Right cardiac atrium (tissue), 5 donors: ENCODE measurements around the gene EXOC2. TPM values are rescaled to one million over a fixed set of nuclear protein-coding genes. Genes with fewer than 3 reads are reported as not detected.
A peak's percentile ranks its signal among the peaks of the same experiment; 100 is the strongest.

Experiments used
- ATAC-seq, 2 donors: fragments of 200-7000 bp; cut with Tn5 transposase; one replicate each; pipeline versions ENCODE4 v1.8.0 to v1.9.1; 2020; ENCODE audit warnings: moderate library complexity in 2 of 2, mild to moderate bottlenecking in 1 of 2
- DNase-seq, 3 donors: peaks; one replicate each; pipeline ENCODE4 v3.0.0-alpha.2; 2020
- H3K27ac ChIP-seq: one replicate; pipeline ENCODE4 v1.5.1; 2013; ENCODE audit warnings: mild to moderate bottlenecking, low read length, control low read depth, moderate library complexity
- H3K27me3 ChIP-seq: one replicate; pipeline ENCODE4 v1.6.1; 2013; ENCODE audit not compliant: control insufficient read depth, insufficient read depth
- H3K4me1 ChIP-seq: one replicate; pipeline ENCODE4 v1.6.1; 2013; ENCODE audit warnings: low read length; ENCODE audit not compliant: control insufficient read depth, insufficient read depth
- H3K4me3 ChIP-seq: one replicate; pipeline ENCODE4 v1.5.1; 2013; ENCODE audit warnings: low read length, control low read depth
- H3K9me3 ChIP-seq: one replicate; pipeline ENCODE4 v1.6.1; 2013; ENCODE audit warnings: low read length; ENCODE audit not compliant: control insufficient read depth
- WGBS: extraction: QIAGEN DNeasy Blood & Tissue Kit; methylation state at CpG from one replicate; pipeline ENCODE4 v1.1.7; 2013; 5-methylcytosine and 5-hydroxymethylcytosine counted together
- intact Hi-C, 4 donors: fragments of 100-400 bp; cut with DNase I; formaldehyde crosslinking; loops; one replicate each; pipeline versions ENCODE4 v1.11.0 to v1.14.0; 2022 to 2023
- long read RNA-seq, 4 donors: library from polyadenylated mRNA; unstranded; transcript quantifications; one replicate each; pipeline ENCODE4 v2.0.0, GENCODE V29; 2020 to 2021
- polyA plus RNA-seq: library from polyadenylated mRNA; stranded (reverse); fragments of 200-250 nt; gene quantifications from one replicate; pipeline ENCODE4 v1.2.3, GENCODE V29; 2013
- total RNA-seq, 4 donors: library from RNA; stranded (reverse); fragmentation: NEBNext Ultra II Directional; extraction: Animal tissue kit (Norgen Biotek cat#: 25700); gene quantifications; one replicate each; pipeline ENCODE4 v1.2.1, GENCODE V29; 2021
- donor health status: healthy with polysubstance abuse.
- donor health status: DM: no; HTN: yes; CAD: no.
- donor health status: DM: no; HTN: no; CAD: no.
- donor health status: DM: no; HTN: yes; CAD: no; lungs with severe emphysema.
- donor health status: DM: yes; HTN: yes; CAD: no.

Gene EXOC2
- 10 to 100 TPM; 12.9 to 17.9 (median 14.8) TPM for total RNA-seq
- polyA plus RNA-seq = 7.9 TPM
- long read RNA-seq, donor 1, full-length matches to known transcripts = 32 of 46 reads
- long read RNA-seq, donor 1, partial matches to known transcripts = 3 of 46 reads
- long read RNA-seq, donor 1, other reads (novel, unspliced or antisense) = 11 of 46 reads
- long read RNA-seq, donor 2, full-length matches to known transcripts = 20 of 35 reads
- long read RNA-seq, donor 2, partial matches to known transcripts = 4 of 35 reads
- long read RNA-seq, donor 2, other reads (novel, unspliced or antisense) = 11 of 35 reads
- long read RNA-seq, donor 3, full-length matches to known transcripts = 79 of 170 reads
- long read RNA-seq, donor 3, partial matches to known transcripts = 9 of 170 reads
- long read RNA-seq, donor 3, other reads (novel, unspliced or antisense) = 82 of 170 reads
- long read RNA-seq, donor 4, full-length matches to known transcripts = 23 of 33 reads
- long read RNA-seq, donor 4, partial matches to known transcripts = 3 of 33 reads
- long read RNA-seq, donor 4, other reads (novel, unspliced or antisense) = 7 of 33 reads

GRCh38 chr6:692858-693722 is at the start of gene EXOC2:
EXOC2 (minus strand) TSS chr6:693139; CDS start chr6:637818, 55,321 bp downstream.
- ATAC-seq (peak; percentile 96 to 97), DNase-seq (peak; percentile 87 to 95 (median 95))
- peak within 1 kb of the TSS; percentile 87 for H3K4me3 ChIP-seq
- peak within 1 kb of the TSS; percentile 61 for H3K27ac ChIP-seq
- intact Hi-C loops = no loop called here
- H3K27me3 ChIP-seq = no peaks in the 10 kb centered on the region
- H3K4me1 ChIP-seq = peaks cover 4% of the 10 kb centered on the region
- 1% methylated on average over 63 of the region's 63 CpGs for whole genome bisulfite sequencing
- no peaks in the 10 kb centered on the region for H3K9me3 ChIP-seq

- Histone ChIP-seq H3K27ac (no peak overlapping the region), H3K4me1 (no peaks in the 10 kb centered on the region), H3K27me3 (no peaks in the 10 kb centered on the region), H3K4me3 (no peak overlapping the region), H3K9me3 (no peaks in the 10 kb centered on the region)
- intact Hi-C loops = no loop called here
- DNase-seq (no peak), ATAC-seq (no peak)
- 93% methylated on average over 5 of the region's 5 CpGs for WGBS
Observed at GRCh38 chr6:741410-742339, 48.7 kb upstream of the EXOC2 start.

GRCh38 chr6:736657-737446 is 43.9 kb upstream of the EXOC2 start:
- 85% methylated on average over 20 of the region's 20 CpGs for WGBS
- no peaks in the 10 kb centered on the region for H3K27me3 ChIP-seq
- H3K4me3 ChIP-seq = no peak overlapping the region
- intact Hi-C loops = no loop called here
- H3K4me1 ChIP-seq = no peaks in the 10 kb centered on the region
- no peak overlapping the region for H3K27ac ChIP-seq
- DNase-seq (no peak), ATAC-seq (no peak)
- H3K9me3 ChIP-seq = no peaks in the 10 kb centered on the region

- intact Hi-C loops = no loop called here
- ATAC-seq = no peak
- no peaks in the 10 kb centered on the region for H3K4me1 ChIP-seq
- no peak overlapping the region for H3K27ac ChIP-seq
- peaks cover 4% of the 10 kb centered on the region for H3K27me3 ChIP-seq
- DNase-seq = no peak
- WGBS = 80% methylated on average over 14 of the region's 14 CpGs
- H3K4me3 ChIP-seq = no peak overlapping the region
- H3K9me3 ChIP-seq = no peaks in the 10 kb centered on the region
Observed at GRCh38 chr6:733431-734219, 40.7 kb upstream of the EXOC2 start.

GRCh38 chr6:731924-732323 is 39.0 kb upstream of the EXOC2 start:
- Histone ChIP-seq H3K4me1 (no peaks in the 10 kb centered on the region), H3K27me3 (peaks cover 4% of the 10 kb centered on the region), H3K9me3 (no peaks in the 10 kb centered on the region), H3K4me3 (no peak overlapping the region), H3K27ac (no peak overlapping the region)
- WGBS = 56% methylated on average over 7 of the region's 7 CpGs
- intact Hi-C loops = no loop called here
- DNase-seq (no peak), ATAC-seq (no peak)

- no peaks in the 10 kb centered on the region for H3K4me1 ChIP-seq
- peaks cover 6% of the 10 kb centered on the region for H3K27me3 ChIP-seq
- WGBS = 75% methylated on average over 10 of the region's 10 CpGs
- DNase-seq = no peak
- no peak for ATAC-seq
- H3K27ac ChIP-seq = no peak overlapping the region
- intact Hi-C loops = loop anchor here in 1 of 4 donors (10.0 kb wide), 1 partner anchor 135 kb away; no protein-coding TSS in a partner anchor
- no peaks in the 10 kb centered on the region for H3K9me3 ChIP-seq
- H3K4me3 ChIP-seq = no peak overlapping the region
Observed at GRCh38 chr6:729606-730320, 36.8 kb upstream of the EXOC2 start.

GRCh38 chr6:727856-728255 is 34.9 kb upstream of the EXOC2 start:
- intact Hi-C loops = loop anchor here in 1 of 4 donors (10.0 kb wide), 1 partner anchor 133 kb away; no protein-coding TSS in a partner anchor
- Histone ChIP-seq H3K4me1 (no peaks in the 10 kb centered on the region), H3K9me3 (no peaks in the 10 kb centered on the region), H3K27ac (no peak overlapping the region), H3K27me3 (peaks cover 6% of the 10 kb centered on the region), H3K4me3 (no peak overlapping the region)
- no peak for DNase-seq
- 66% methylated on average over 3 of the region's 3 CpGs for WGBS
- no peak for ATAC-seq

- no peak for DNase-seq
- intact Hi-C loops = loop anchor here in 1 of 4 donors (10.0 kb wide), 1 partner anchor 129 kb away; no protein-coding TSS in a partner anchor
- Histone ChIP-seq H3K9me3 (no peaks in the 10 kb centered on the region), H3K27me3 (peaks cover 2% of the 10 kb centered on the region), H3K4me1 (no peaks in the 10 kb centered on the region), H3K27ac (no peak overlapping the region), H3K4me3 (no peak overlapping the region)
- no peak for ATAC-seq
- 87% methylated on average over 3 of the region's 3 CpGs for WGBS
Observed at GRCh38 chr6:723540-723939, 30.6 kb upstream of the EXOC2 start.

- Histone ChIP-seq H3K4me1 (no peaks in the 10 kb centered on the region), H3K27ac (no peak overlapping the region), H3K4me3 (no peak overlapping the region), H3K27me3 (peaks cover 2% of the 10 kb centered on the region), H3K9me3 (no peaks in the 10 kb centered on the region)
- 91% methylated on average over 4 of the region's 4 CpGs for WGBS
- DNase-seq (no peak), ATAC-seq (no peak)
- intact Hi-C loops = loop anchor here in 1 of 4 donors (10.0 kb wide), 1 partner anchor 128 kb away; no protein-coding TSS in a partner anchor
Observed at GRCh38 chr6:722608-723007, 29.7 kb upstream of the EXOC2 start.
